ENCODE results near the gene HDAC10. TPM values are rescaled to one million over a fixed set of nuclear protein-coding genes. Genes with fewer than 3 reads are reported as not detected.

The HDAC10 gene
- total RNA-seq, 4 donors from 2014 or later: 43.1 to 93.7 (median 56.2) TPM

GRCh38 chr22:50224071-50224470, 27.0 kb downstream of the HDAC10 start:
- Histone ChIP-seq H3K27ac (no peak overlapping the region), H3K27me3 (no peaks in the 10 kb centered on the region), H3K4me3 (no peak overlapping the region), H3K36me3 (peaks cover 87% of the 10 kb centered on the region), H3K9me3 (no peaks in the 10 kb centered on the region), H3K4me1 (peaks cover 6% of the 10 kb centered on the region)
- WGBS: 95% methylated on average over 12 of the region's 16 CpGs
- TF ChIP-seq EP300 (IDR thresholded peaks at IDR 0.05) (no peak), CTCF (IDR thresholded peaks at IDR 0.05) (no peak), POLR2AphosphoS5 (IDR thresholded peaks at IDR 0.05) (no peak), POLR2A (IDR thresholded peaks at IDR 0.05) (no peak)
- no peak for DNase-seq (ENCODE audit: low spot score in 2 of 2)

- Histone ChIP-seq H3K9me3 (no peaks in the 10 kb centered on the region), H3K4me1 (peaks cover 6% of the 10 kb centered on the region), H3K27ac (no peak overlapping the region), H3K27me3 (no peaks in the 10 kb centered on the region), H3K36me3 (peaks cover 90% of the 10 kb centered on the region), H3K4me3 (no peak overlapping the region)
- WGBS: 79% methylated on average over 5 of the region's 8 CpGs
- no peak for TF ChIP-seq CTCF (IDR thresholded peaks at IDR 0.05)
- no peak for DNase-seq (ENCODE audit: low spot score in 2 of 2)
Measured at GRCh38 chr22:50222508-50222907, 28.6 kb downstream of the HDAC10 start.

- H3K27me3 ChIP-seq: no peaks in the 10 kb centered on the region
- no peak overlapping the region for H3K4me3 ChIP-seq
- peaks cover 6% of the 10 kb centered on the region for H3K4me1 ChIP-seq
- TF ChIP-seq CTCF (IDR thresholded peaks at IDR 0.05) (no peak), POLR2AphosphoS5 (IDR thresholded peaks at IDR 0.05) (no peak), POLR2A (IDR thresholded peaks at IDR 0.05) (no peak), EP300 (IDR thresholded peaks at IDR 0.05) (no peak)
- H3K27ac ChIP-seq: no peak overlapping the region
- H3K36me3 ChIP-seq: peaks cover 91% of the 10 kb centered on the region
- no peaks in the 10 kb centered on the region for H3K9me3 ChIP-seq
- no peak for DNase-seq (ENCODE audit: low spot score in 2 of 2)
- WGBS: 100% methylated on average over 1 of the region's 19 CpGs
Measured at GRCh38 chr22:50221410-50222300, 29.4 kb downstream of the HDAC10 start.

GRCh38 chr22:50220603-50221409, 30.3 kb downstream of the HDAC10 start:
- TF ChIP-seq POLR2A (IDR thresholded peaks at IDR 0.05): no peak
- no peak for TF ChIP-seq CTCF (IDR thresholded peaks at IDR 0.05)
- TF ChIP-seq EP300 (IDR thresholded peaks at IDR 0.05): no peak
- no peak for TF ChIP-seq POLR2AphosphoS5 (IDR thresholded peaks at IDR 0.05)
- no peak overlapping the region for H3K27ac ChIP-seq
- 94% methylated on average over 19 of the region's 45 CpGs for WGBS
- no peak for DNase-seq (ENCODE audit: low spot score in 2 of 2)
- peaks cover 7% of the 10 kb centered on the region for H3K4me1 ChIP-seq
- H3K9me3 ChIP-seq: no peaks in the 10 kb centered on the region
- no peak overlapping the region for H3K4me3 ChIP-seq
- H3K27me3 ChIP-seq: no peaks in the 10 kb centered on the region
- H3K36me3 ChIP-seq: peaks cover 91% of the 10 kb centered on the region

Measured in suprapubic skin (tissue), 4 donors.